K562 (cell line): ENCODE measurements around the gene HOXB8. TPM values are rescaled to one million over a fixed set of nuclear protein-coding genes. Genes with fewer than 3 reads are reported as not detected.

Experiments used
- ATF6 ChIP-seq: sonication (generic); formaldehyde crosslinking; IDR thresholded peaks from 2 replicates; pipeline ENCODE4 v1.4.0; 2020; ENCODE audit warnings: mild to moderate bottlenecking, missing genetic modification reagents
- CREB3L1 ChIP-seq: fragments of 450-650 bp; IDR thresholded peaks from 2 replicates; pipeline ENCODE4 v1.6.1; 2014; ENCODE audit warnings: low read depth, mild to moderate bottlenecking, moderate library complexity, borderline replicate concordance
- ELF2 ChIP-seq: fragments of 250-450 bp; sonication (Bioruptor Pico); IDR thresholded peaks from 2 replicates; pipeline ENCODE4 v1.5.0; 2021; ENCODE audit warnings: mild to moderate bottlenecking
- ELK3 ChIP-seq: fragments of 450-650 bp; formaldehyde crosslinking; IDR thresholded peaks from 2 replicates; pipeline ENCODE4 v1.4.0; 2020; ENCODE audit warnings: mild to moderate bottlenecking
- EWSR1 ChIP-seq: fragments of 450-650 bp; IDR thresholded peaks from 2 replicates; pipeline ENCODE4 v1.6.1; 2018; ENCODE audit warnings: borderline replicate concordance, mild to moderate bottlenecking, low read depth, moderate library complexity; ENCODE audit not compliant: partially characterized antibody
- FOXP1 ChIP-seq: sonication (generic); formaldehyde crosslinking; IDR thresholded peaks from 2 replicates; pipeline ENCODE4 v1.8.0; 2022; ENCODE audit warnings: mild to moderate bottlenecking, missing genetic modification reagents
- MAFG ChIP-seq: fragments of 450-650 bp; conservative IDR thresholded peaks from 2 replicates; pipeline ENCODE4 v1.6.1; 2016; ENCODE audit warnings: missing genetic modification characterization, missing compliant biosample characterization
- NR4A1 ChIP-seq, 2 experiments: fragments of 250-450 bp in 1 of 2; fragments of 450-650 bp in 1 of 2; sonication (Bioruptor Pico) in 1 of 2; IDR thresholded peaks; 2 replicates each; pipeline versions ENCODE4 v1.4.0 to v1.6.1; 2016 to 2020; ENCODE audit warnings: mild to moderate bottlenecking in 2 of 2, missing compliant biosample characterization in 1 of 2, missing genetic modification characterization in 1 of 2, moderate library complexity in 1 of 2
- RBFOX2 ChIP-seq: fragments of 200-400 bp; formaldehyde crosslinking; IDR thresholded peaks from 2 replicates; pipeline ENCODE4 v1.6.1; 2017; ENCODE audit warnings: low read depth, mild to moderate bottlenecking, low read length, moderate library complexity
- ZNF184 ChIP-seq: sonication (generic); formaldehyde crosslinking; IDR thresholded peaks from 2 replicates; pipeline ENCODE4 v1.5.0; 2020; ENCODE audit warnings: missing genetic modification reagents
- ZNF274 ChIP-seq: IDR thresholded peaks from 2 replicates; pipeline ENCODE4 v1.6.1; 2011; ENCODE audit warnings: low read depth, mild to moderate bottlenecking, low read length, moderate library complexity, borderline replicate concordance
- ZNF398 ChIP-seq: fragments of 250-450 bp; sonication (Bioruptor Pico); IDR thresholded peaks from 2 replicates; pipeline ENCODE4 v1.8.0; 2021; ENCODE audit warnings: moderate library complexity, mild to moderate bottlenecking, inconsistent platforms
- polyA plus RNA-seq, 8 experiments: library from polyadenylated mRNA; depleted of rRNA in 4 of 8; stranded (reverse) in 5 of 8; unstranded in 3 of 8; fragments of >200 nt; fragmentation: Nextera tagmentation in 2 of 8; fragmentation: Illumina TruSeq in 1 of 8; extraction: Ambion mirVana in 2 of 8; extraction: Trizol in 1 of 8; gene quantifications; 2 replicates each; pipeline versions ENCODE4 v1.2.1 to v1.2.3, GENCODE V29; 2011 to 2014; ENCODE audit warnings: inconsistent platforms in 1 of 8, missing spikeins in 1 of 8
- total RNA-seq, 7 experiments: library from RNA; depleted of rRNA in 6 of 7; stranded (reverse); fragments of >200 nt in 6 of 7; fragmentation: Illumina TruSeq in 2 of 7; extraction: Trizol in 2 of 7; gene quantifications; 2 replicates each; pipeline versions ENCODE4 v1.2.1 to v1.2.3, GENCODE V29; 2011 to 2021; ENCODE audit warnings: low replicate concordance in 1 of 7

HOXB8 gene
- total and polyA plus RNA-seq, 9 of the 15 experiments (the other 6 are each of a cell fraction or from before 2014, with no cell fraction given): 0.52 to 23.8 (median 3.6) TPM

GRCh38 chr17:48589060-48589830 is 25.8 kb downstream of the HOXB8 start (continued):
- no peak for TF ChIP-seq NR4A1 (CRISPR knock-in tag; IDR thresholded peaks at IDR 0.05)
- no peak for TF ChIP-seq NR4A1 (tag; IDR thresholded peaks at IDR 0.05)
- TF ChIP-seq FOXP1 (CRISPR knock-in tag): no peak
- no peak for TF ChIP-seq ELK3 (CRISPR knock-in tag)
- TF ChIP-seq RBFOX2: no peak
- no peak for TF ChIP-seq CREB3L1
- TF ChIP-seq ATF6 (CRISPR knock-in tag): no peak
- TF ChIP-seq MAFG (tag): no peak
- no peak for TF ChIP-seq ELF2
- no peak for TF ChIP-seq EWSR1
- no peak for TF ChIP-seq ZNF274
- TF ChIP-seq ZNF398 (CRISPR knock-in tag): no peak
- TF ChIP-seq ZNF184 (CRISPR knock-in tag): no peak
- TF ChIP-seq, all 486 proteins: peak for 0
